SK-N-SH (cell line): ENCODE data around the gene NEGR1.

ENCODE experiments used
- CHD2 ChIP-seq: fragments of 150-350 bp; IDR thresholded peaks from 2 replicates; pipeline ENCODE4 v1.6.1; 2018; ENCODE audit warnings: low read length; ENCODE audit not compliant: partially characterized antibody
- EP300 ChIP-seq, 2 experiments: IDR thresholded peaks; 2 replicates each; pipeline versions ENCODE4 v1.4.0 to v1.6.1; 2012; ENCODE audit warnings: borderline replicate concordance in 1 of 2, low read depth in 1 of 2, low read length in 1 of 2
- GATA2 ChIP-seq: sonication (generic); formaldehyde crosslinking; IDR thresholded peaks from 2 replicates; pipeline ENCODE4 v1.5.0; 2020; ENCODE audit warnings: mild to moderate bottlenecking, missing genetic modification reagents
- MXI1 ChIP-seq: IDR thresholded peaks from 2 replicates; pipeline ENCODE4 v1.6.1; 2012; ENCODE audit warnings: mild to moderate bottlenecking, low read depth, low read length, improper control_type of control experiment
- POLR2AphosphoS5 ChIP-seq: IDR thresholded peaks from 2 replicates; pipeline ENCODE4 v1.6.1; 2012; ENCODE audit warnings: low read depth, low read length
- TAF1 ChIP-seq: IDR thresholded peaks from 2 replicates; pipeline ENCODE4 v1.6.1; 2012; ENCODE audit warnings: low read depth, mild to moderate bottlenecking, low read length, moderate library complexity, borderline replicate concordance
- TF ChIP-seq, protein P1 (sequence below): fragments of 200-600 bp; sonication (generic); IDR thresholded peaks from 2 replicates; pipeline ENCODE4 v1.6.1; 2017; ENCODE audit warnings: antibody characterized with exemption, mild to moderate bottlenecking, moderate library complexity

DNA sequence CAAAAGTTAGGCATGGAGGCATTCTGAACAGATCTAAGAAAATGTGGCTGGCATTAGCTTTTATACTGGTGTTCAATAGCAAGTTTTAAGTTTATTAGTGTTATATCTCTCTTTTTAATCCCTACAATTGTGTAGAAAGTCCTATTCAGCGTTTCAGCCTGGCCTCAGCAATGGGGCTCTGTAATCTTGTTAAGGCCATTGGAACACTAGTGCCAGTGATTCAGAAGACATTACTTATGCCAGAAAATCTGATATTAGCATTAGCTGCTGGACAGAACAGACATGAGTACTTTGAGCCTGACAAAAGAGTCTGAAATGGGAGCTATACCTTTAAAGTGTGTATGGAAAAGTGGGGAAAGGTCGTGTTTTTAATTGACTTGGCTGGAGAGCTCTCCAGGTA lies 167.0 kb downstream of the NEGR1 start:
- TF ChIP-seq EP300 (IDR thresholded peaks at IDR 0.05; ENCODE audit: borderline replicate concordance in 1 of 2, low read depth in 1 of 2, low read length in 1 of 2) (no peak), CHD2 (no peak), POLR2AphosphoS5 (no peak), MXI1 (no peak), GATA2 (CRISPR knock-in tag) (no peak; the same call in 1 of the 2 replicates), TAF1 (no peak)
- TF ChIP-seq, protein P1, sequence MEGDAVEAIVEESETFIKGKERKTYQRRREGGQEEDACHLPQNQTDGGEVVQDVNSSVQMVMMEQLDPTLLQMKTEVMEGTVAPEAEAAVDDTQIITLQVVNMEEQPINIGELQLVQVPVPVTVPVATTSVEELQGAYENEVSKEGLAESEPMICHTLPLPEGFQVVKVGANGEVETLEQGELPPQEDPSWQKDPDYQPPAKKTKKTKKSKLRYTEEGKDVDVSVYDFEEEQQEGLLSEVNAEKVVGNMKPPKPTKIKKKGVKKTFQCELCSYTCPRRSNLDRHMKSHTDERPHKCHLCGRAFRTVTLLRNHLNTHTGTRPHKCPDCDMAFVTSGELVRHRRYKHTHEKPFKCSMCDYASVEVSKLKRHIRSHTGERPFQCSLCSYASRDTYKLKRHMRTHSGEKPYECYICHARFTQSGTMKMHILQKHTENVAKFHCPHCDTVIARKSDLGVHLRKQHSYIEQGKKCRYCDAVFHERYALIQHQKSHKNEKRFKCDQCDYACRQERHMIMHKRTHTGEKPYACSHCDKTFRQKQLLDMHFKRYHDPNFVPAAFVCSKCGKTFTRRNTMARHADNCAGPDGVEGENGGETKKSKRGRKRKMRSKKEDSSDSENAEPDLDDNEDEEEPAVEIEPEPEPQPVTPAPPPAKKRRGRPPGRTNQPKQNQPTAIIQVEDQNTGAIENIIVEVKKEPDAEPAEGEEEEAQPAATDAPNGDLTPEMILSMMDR, result no peak
